ENCODE data around the gene SOX8.

The SOX8 gene

DNA sequence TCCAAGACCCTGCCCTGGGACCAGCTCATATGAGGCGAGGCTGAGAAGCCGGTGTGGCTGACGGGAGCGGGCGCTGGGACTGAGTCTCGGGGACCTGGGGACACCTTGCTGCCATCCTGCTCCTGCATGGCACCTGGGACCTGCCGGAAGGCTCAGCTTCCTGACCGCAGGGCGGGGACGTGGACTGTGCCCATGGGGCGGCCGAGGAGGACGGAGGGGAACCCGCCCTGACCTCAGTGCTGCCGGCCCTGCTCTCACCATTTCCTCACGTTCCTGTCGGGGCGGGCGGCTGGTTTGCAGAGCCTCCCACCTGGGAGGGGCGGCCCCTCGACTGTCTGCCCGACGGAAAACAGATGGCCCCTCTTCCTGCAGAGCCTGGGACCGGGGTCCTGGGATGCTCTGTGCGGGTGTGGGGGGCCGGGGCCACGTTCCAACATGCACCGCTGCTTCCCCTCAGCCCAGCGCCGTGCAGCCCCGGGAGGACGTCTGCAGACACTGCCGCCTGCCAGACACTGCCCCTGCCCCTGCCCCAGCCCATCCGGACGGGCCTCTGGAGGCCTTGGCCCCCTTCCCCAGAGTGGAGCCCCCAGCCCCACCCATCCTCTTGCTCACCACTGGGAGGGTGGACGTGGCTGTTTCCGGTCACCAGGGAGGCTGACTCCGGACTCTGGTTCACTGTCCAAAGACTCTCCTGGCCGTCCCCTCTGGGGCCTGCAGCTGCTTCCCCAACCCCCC, 47.1 kb downstream of the SOX8 start:
- TF ChIP-seq, protein P1, sequence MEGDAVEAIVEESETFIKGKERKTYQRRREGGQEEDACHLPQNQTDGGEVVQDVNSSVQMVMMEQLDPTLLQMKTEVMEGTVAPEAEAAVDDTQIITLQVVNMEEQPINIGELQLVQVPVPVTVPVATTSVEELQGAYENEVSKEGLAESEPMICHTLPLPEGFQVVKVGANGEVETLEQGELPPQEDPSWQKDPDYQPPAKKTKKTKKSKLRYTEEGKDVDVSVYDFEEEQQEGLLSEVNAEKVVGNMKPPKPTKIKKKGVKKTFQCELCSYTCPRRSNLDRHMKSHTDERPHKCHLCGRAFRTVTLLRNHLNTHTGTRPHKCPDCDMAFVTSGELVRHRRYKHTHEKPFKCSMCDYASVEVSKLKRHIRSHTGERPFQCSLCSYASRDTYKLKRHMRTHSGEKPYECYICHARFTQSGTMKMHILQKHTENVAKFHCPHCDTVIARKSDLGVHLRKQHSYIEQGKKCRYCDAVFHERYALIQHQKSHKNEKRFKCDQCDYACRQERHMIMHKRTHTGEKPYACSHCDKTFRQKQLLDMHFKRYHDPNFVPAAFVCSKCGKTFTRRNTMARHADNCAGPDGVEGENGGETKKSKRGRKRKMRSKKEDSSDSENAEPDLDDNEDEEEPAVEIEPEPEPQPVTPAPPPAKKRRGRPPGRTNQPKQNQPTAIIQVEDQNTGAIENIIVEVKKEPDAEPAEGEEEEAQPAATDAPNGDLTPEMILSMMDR (IDR thresholded peaks at IDR 0.05; ENCODE audit: insufficient read depth, low read depth, low read length, missing control alignments) = no peak
- no peak overlapping the region for H3K4me3 ChIP-seq (ENCODE audit: low read length)
- DNase-seq (ENCODE audit: low read depth) = no peak

DNA sequence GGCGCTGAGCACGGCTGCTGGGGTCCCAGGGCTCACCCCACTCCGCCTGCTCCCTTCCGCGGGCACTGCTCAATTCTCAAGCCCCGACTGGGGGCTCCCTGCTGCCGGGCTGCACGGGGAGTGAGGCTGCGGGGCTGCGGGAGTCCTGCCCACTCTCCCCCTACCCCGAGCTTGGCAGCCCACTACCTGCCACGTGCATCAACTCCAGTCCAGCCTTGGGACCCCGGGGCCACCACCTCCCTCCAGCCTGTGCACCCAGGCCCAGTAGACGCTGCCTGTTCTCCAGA, 47.6 kb downstream of the SOX8 start:
- no peak for DNase-seq (ENCODE audit: low read depth)
- TF ChIP-seq, protein P1 (IDR thresholded peaks at IDR 0.05; ENCODE audit: insufficient read depth, low read depth, low read length, missing control alignments) = no peak
- H3K4me3 ChIP-seq (ENCODE audit: low read length) = no peak overlapping the region

DNA sequence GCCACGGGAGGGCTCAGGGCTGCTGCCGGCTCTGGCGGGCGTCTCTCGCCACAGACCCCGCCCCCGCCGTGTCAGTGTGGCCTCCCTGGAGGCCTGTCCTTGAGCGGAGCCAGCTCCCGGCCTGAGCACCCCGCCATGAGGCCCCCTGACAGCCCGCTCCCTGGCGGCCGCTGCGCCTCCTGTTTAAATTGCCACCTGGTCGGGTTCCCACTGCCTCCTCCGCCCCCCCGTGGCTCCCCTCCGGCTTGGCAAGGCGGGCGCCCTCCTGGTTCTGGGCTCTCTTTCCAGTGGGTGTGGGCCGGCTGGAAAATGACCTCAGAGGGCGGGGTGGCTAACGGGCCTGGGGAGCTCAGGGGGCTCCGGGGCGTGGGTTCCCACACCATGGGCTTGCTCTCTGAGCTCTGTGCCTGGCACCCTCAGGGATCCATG, 48.9 kb downstream of the SOX8 start:
- no peak for DNase-seq (ENCODE audit: low read depth)
- no peak overlapping the region for H3K4me3 ChIP-seq (ENCODE audit: low read length)
- TF ChIP-seq, protein P1 (IDR thresholded peaks at IDR 0.05; ENCODE audit: insufficient read depth, low read depth, low read length, missing control alignments) = no peak

DNA sequence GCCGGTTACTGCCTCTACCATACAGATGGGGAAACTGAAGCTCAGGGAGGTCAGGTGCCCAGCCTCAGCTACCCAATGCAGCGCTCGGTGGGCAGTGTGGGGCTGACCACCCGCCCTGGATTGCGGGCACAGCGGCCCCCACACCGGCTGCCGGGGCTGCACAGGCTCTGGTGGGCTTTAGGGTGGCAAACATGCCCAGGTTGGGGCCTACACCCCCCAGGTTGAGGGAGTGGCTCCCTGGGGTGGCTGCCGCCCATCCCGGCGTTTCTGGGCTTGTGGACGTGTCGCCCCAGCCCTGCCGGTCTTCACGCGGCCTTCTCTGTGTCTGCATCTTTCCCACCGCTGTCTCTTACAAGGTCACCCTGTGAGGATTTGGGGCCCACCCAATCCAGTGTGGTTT, 50.1 kb downstream of the SOX8 start:
- no peak overlapping the region for H3K4me3 ChIP-seq (ENCODE audit: low read length)
- DNase-seq (ENCODE audit: low read depth) = no peak
- TF ChIP-seq, protein P1 (IDR thresholded peaks at IDR 0.05; ENCODE audit: insufficient read depth, low read depth, low read length, missing control alignments) = no peak

DNA sequence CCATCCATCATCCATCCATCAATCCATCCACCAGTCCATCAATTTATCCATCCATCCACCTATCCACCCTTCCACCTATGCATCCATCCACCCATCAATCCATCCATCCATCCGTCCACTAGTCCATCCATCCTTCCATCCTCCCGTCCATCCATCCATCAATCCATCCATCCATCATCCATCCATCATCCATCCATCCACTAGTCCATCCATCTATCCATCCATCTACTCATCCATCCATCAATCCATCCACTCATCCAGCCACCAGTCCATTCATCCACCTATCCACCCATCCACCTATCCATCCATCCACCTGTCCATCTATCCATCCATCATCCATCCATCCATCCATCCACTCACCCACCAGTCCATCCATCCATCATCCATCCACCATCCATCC, 51.0 kb downstream of the SOX8 start:
- no peak overlapping the region for H3K4me3 ChIP-seq (ENCODE audit: low read length)
- no peak for DNase-seq (ENCODE audit: low read depth)
- TF ChIP-seq, protein P1 (IDR thresholded peaks at IDR 0.05; ENCODE audit: insufficient read depth, low read depth, low read length, missing control alignments) = no peak

DNA sequence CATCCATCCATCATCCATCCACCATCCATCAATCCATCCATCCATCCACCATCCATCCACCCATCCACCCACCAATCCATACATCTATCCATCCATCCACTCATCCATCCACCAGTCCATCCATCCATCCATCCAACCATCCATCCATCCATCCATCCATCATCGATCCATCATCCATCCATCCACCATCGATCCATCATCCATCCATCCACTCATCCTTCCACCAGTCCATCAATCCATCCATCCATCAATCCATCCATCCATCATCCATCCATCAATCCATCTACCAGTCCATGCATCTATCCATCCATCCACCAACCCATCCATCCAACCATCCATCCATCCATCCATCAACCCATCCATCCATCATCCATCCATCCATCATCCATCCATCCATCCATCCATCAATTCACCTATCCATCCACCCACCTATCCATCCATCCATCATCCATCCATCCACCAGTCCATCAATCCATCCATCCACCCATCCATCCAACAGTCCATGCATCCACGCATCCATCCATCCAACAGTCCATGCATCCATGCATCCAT, 51.6 kb downstream of the SOX8 start:
- DNase-seq (ENCODE audit: low read depth) = no peak
- H3K4me3 ChIP-seq (ENCODE audit: low read length) = no peak overlapping the region
- TF ChIP-seq, protein P1 (IDR thresholded peaks at IDR 0.05; ENCODE audit: insufficient read depth, low read depth, low read length, missing control alignments) = no peak
